Measurements from ENCODE around the gene ABCB9.
A peak's percentile ranks its signal among the peaks of the same experiment; 100 is the strongest.

The ABCB9 gene

DNA sequence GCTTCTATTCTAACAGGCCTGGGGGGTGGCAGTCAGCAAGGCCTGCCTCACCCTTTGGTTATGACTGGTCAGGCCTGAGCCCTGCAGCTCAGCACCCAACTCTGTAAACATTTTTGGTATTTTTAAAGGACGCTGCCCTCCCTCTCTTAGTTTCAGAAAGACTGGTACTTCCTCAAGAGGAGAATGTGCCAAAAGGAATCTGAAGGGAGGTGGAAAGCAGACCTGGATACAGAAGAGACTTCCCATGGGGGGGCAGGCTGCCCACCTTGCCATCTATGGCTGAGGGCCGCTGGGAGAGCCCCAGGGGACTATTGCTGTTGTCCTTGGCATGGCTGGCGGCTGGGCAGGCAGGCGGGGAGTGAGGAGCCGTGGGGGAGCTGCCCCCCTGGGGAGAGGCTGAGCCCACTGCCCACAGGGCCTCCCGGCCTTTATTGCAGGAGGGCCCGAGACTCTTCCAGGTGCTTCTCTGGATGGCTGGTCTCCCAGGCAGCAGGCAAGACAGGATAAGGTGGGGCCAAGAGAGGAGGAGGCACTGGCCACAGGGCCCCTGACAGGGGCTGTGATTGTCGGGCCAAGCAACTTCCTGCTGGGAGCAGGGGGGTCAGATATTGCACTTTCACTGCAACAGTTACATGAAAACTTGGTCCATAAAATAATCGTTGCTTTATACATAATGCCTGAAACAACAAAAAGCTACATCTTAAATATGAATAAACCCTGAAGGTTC lies 17.7 kb upstream of the ABCB9 start:
- TF ChIP-seq, protein P1, sequence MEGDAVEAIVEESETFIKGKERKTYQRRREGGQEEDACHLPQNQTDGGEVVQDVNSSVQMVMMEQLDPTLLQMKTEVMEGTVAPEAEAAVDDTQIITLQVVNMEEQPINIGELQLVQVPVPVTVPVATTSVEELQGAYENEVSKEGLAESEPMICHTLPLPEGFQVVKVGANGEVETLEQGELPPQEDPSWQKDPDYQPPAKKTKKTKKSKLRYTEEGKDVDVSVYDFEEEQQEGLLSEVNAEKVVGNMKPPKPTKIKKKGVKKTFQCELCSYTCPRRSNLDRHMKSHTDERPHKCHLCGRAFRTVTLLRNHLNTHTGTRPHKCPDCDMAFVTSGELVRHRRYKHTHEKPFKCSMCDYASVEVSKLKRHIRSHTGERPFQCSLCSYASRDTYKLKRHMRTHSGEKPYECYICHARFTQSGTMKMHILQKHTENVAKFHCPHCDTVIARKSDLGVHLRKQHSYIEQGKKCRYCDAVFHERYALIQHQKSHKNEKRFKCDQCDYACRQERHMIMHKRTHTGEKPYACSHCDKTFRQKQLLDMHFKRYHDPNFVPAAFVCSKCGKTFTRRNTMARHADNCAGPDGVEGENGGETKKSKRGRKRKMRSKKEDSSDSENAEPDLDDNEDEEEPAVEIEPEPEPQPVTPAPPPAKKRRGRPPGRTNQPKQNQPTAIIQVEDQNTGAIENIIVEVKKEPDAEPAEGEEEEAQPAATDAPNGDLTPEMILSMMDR (IDR thresholded peaks at IDR 0.05; ENCODE audit: insufficient read depth, low read length, missing control alignments) = no peak
- no peak for DNase-seq (ENCODE audit: low read depth, low spot score)
- CTCF ChIA-PET = interaction anchor here (1.1 to 1.6 kb wide), 4 partner anchors 58 to 254 kb away, joined by 3 to 4 read pairs (median 4); no protein-coding TSS in a partner anchor
- H3K4me3 ChIP-seq (ENCODE audit: low read depth, low read length) = no peak overlapping the region
- POLR2A ChIA-PET = interaction anchor here (1.4 to 1.5 kb wide), 2 partner anchors 9 to 249 kb away, joined by 3 to 6 read pairs; partner anchors contain the start of genes MPHOSPH9, MTRFR and OGFOD2

GRCh38 chr12:122982963-122983788 lies 16.9 kb upstream of the ABCB9 start:
- ChIA-PET CTCF (interaction anchor here (1.5 to 3.9 kb wide), 3 partner anchors 59 to 255 kb away, joined by 3 to 27 read pairs (median 3); no protein-coding TSS in a partner anchor), POLR2A (interaction anchor here (1.4 to 1.5 kb wide), 2 partner anchors 8 to 250 kb away, joined by 3 to 6 read pairs; partner anchors contain the start of genes MPHOSPH9, MTRFR and OGFOD2)
- no peak for DNase-seq (ENCODE audit: low read depth, low spot score)
- TF ChIP-seq, protein P1 (IDR thresholded peaks at IDR 0.05; ENCODE audit: insufficient read depth, low read length, missing control alignments) = no peak
- H3K4me3 ChIP-seq (ENCODE audit: low read depth, low read length) = peak overlapping the region; percentile 8; the same call in 1 of the 2 replicates

- no peak for DNase-seq (ENCODE audit: low read depth, low spot score)
- TF ChIP-seq, protein P1 (IDR thresholded peaks at IDR 0.05; ENCODE audit: insufficient read depth, low read length, missing control alignments) = no peak
- POLR2A ChIA-PET = interaction anchor here (2.0 kb wide), 1 partner anchor 250 kb away, joined by 11 read pairs; the partner anchor contains the start of genes MPHOSPH9 and MTRFR
- CTCF ChIA-PET = interaction anchor here (1.5 to 3.9 kb wide), 2 partner anchors 60 to 256 kb away, joined by 3 to 27 read pairs; no protein-coding TSS in a partner anchor
- peak overlapping the region; percentile 87 for H3K4me3 ChIP-seq (ENCODE audit: low read depth, low read length)
Measured at GRCh38 chr12:122982477-122982815, 16.2 kb upstream of the ABCB9 start.

- H3K4me3 ChIP-seq (ENCODE audit: low read depth, low read length) = peak overlapping the region; percentile 87
- ChIA-PET POLR2A (interaction anchor here (0.7 to 2.0 kb wide), 3 partner anchors 133 to 251 kb away, joined by 3 to 11 read pairs (median 3); partner anchors contain the start of genes MPHOSPH9 and MTRFR), CTCF (interaction anchor here (0.8 to 3.9 kb wide), 5 partner anchors 8 to 257 kb away, joined by 3 to 27 read pairs (median 3); no protein-coding TSS in a partner anchor)
- DNase-seq (ENCODE audit: low read depth, low spot score) = no peak
- TF ChIP-seq, protein P1 (IDR thresholded peaks at IDR 0.05; ENCODE audit: insufficient read depth, low read length, missing control alignments) = no peak
Measured at GRCh38 chr12:122981587-122982476, 15.6 kb upstream of the ABCB9 start.

DNA sequence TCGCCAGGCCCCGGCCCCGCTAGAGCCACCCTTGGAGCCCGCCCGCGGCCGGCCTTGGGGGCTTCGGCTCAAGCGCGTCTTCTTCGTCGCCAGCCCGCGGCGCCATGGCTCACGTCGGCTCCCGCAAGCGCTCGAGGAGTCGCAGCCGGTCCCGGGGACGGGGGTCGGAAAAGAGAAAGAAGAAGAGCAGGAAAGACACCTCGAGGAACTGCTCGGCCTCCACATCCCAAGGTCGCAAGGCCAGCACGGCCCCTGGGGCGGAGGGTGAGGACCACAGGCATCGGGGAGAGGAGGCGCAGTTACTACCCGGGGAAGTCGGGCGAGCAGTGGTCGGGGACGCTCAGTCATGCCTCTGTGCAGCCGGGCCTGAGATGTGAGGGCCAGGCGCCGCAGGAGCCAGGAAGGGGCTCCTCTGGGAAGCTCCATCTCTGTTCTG lies 14.8 kb upstream of the ABCB9 start:
- peak overlapping the region; percentile 87 for H3K4me3 ChIP-seq (ENCODE audit: low read depth, low read length)
- POLR2A ChIA-PET = interaction anchor here (0.7 to 2.0 kb wide), 2 partner anchors 134 to 252 kb away, joined by 3 to 11 read pairs; partner anchors contain the start of genes MPHOSPH9 and MTRFR
- TF ChIP-seq, protein P1 (IDR thresholded peaks at IDR 0.05; ENCODE audit: insufficient read depth, low read length, missing control alignments) = no peak
- CTCF ChIA-PET = interaction anchor here (0.8 to 3.9 kb wide), 4 partner anchors 9 to 257 kb away, joined by 3 to 27 read pairs (median 4); no protein-coding TSS in a partner anchor
- no peak for DNase-seq (ENCODE audit: low read depth, low spot score)

Measured in AG04449 (cell line).